SK-N-MC (cell line): ENCODE results near the gene YWHAE.

ENCODE experiments used
- EZH2 ChIP-seq: fragments of 200-600 bp; sonication (generic); IDR thresholded peaks from one replicate; pipeline ENCODE4 v1.6.1; 2017; ENCODE audit warnings: antibody characterized with exemption
- POLR2AphosphoS5 ChIP-seq: IDR thresholded peaks from 2 replicates; pipeline ENCODE4 v1.6.1; 2012; ENCODE audit warnings: mild to moderate bottlenecking, low read depth, low read length, borderline replicate concordance

- TF ChIP-seq EZH2 (no peak), POLR2AphosphoS5 (no peak)
Observed at GRCh38 chr17:1304522-1304921, 95.5 kb downstream of the YWHAE start.
